NCI-H1092 (cell line): Measurements from ENCODE around the gene ZMIZ1.

Source experiments
- DNase-seq: peaks from one replicate; lab custom pipeline; 2025; lab: John Stamatoyannopoulos, UW

Gene ZMIZ1

GRCh38 chr10:79066411-79067240 is 2.1 kb upstream of the ZMIZ1 start:
- DNase-seq, result no peak

- DNase-seq, result peak; percentile 69
Measured at GRCh38 chr10:79067241-79068202, 1.2 kb upstream of the ZMIZ1 start.

GRCh38 chr10:79068203-79068561 is 584 bp upstream of the ZMIZ1 start:
- DNase-seq, result no peak

- no peak for DNase-seq
Measured at GRCh38 chr10:79069325-79070080, 737 bp downstream of the ZMIZ1 start.

- no peak for DNase-seq
Measured at GRCh38 chr10:79070081-79070605, 1.4 kb downstream of the ZMIZ1 start.

GRCh38 chr10:79070606-79071395 is 2.0 kb downstream of the ZMIZ1 start:
- DNase-seq, result peak; percentile 19

- no peak for DNase-seq
Measured at GRCh38 chr10:79071396-79071923, 2.7 kb downstream of the ZMIZ1 start.

- no peak for DNase-seq
Measured at GRCh38 chr10:79072041-79072441, 3.3 kb downstream of the ZMIZ1 start.

- no peak for DNase-seq
Measured at GRCh38 chr10:79072994-79073645, 4.4 kb downstream of the ZMIZ1 start.

GRCh38 chr10:79073784-79074432 is 5.1 kb downstream of the ZMIZ1 start:
- no peak for DNase-seq

- no peak for DNase-seq
Measured at GRCh38 chr10:79074732-79075131, 6.0 kb downstream of the ZMIZ1 start.

GRCh38 chr10:79075418-79075817 is 6.7 kb downstream of the ZMIZ1 start:
- DNase-seq, result no peak

- no peak for DNase-seq
Measured at GRCh38 chr10:79077488-79078173, 8.9 kb downstream of the ZMIZ1 start.

- no peak for DNase-seq
Measured at GRCh38 chr10:79078367-79079053, 9.7 kb downstream of the ZMIZ1 start.

GRCh38 chr10:79079054-79079397 is 10.3 kb downstream of the ZMIZ1 start:
- DNase-seq, result no peak

GRCh38 chr10:79079490-79080355 is 11.0 kb downstream of the ZMIZ1 start:
- no peak for DNase-seq

- no peak for DNase-seq
Measured at GRCh38 chr10:79081353-79082034, 12.7 kb downstream of the ZMIZ1 start.
